GM12878 (cell line): ENCODE measurements around the gene FZR1. TPM values are rescaled to one million over a fixed set of nuclear protein-coding genes. Genes with fewer than 3 reads are reported as not detected.

Experiments
- ATAC-seq: fragments of 200-7000 bp; cut with Tn5 transposase; 3 replicates; pipeline ENCODE4 v1.9.1; 2020; ENCODE audit warnings: mild to moderate bottlenecking, moderate library complexity
- BruUV-seq: library from RNA; stranded (reverse); fragments of 400-500 nt; replicated peaks from 2 replicates; lab custom pipeline; 2021; lab: Mats Ljungman, UMichigan
- CTCF ChIA-PET: fragments of 300-600 bp; sonication (Branson Sonifier 250); formaldehyde crosslinking; extraction: SDS; loops from one replicate; lab custom pipeline; 2021; ENCODE audit warnings: inconsistent platforms; lab: Yijun Ruan, JAX
- POLR2A ChIA-PET: fragments of 350-600 bp; formaldehyde crosslinking; extraction: SDS; loops from one replicate; lab custom pipeline; 2021; ENCODE audit warnings: inconsistent platforms; lab: Charles Lee
- RAD21 ChIA-PET: fragments of 300-600 bp; sonication (Branson Sonifier 250); formaldehyde crosslinking; loops from one replicate; lab custom pipeline; 2023; ENCODE audit warnings: antibody characterized with exemption; ENCODE audit not compliant: unreplicated experiment; lab: Charles Lee
- SMC1A ChIA-PET: fragments of 300-600 bp; sonication (Branson Sonifier 250); formaldehyde crosslinking; loops from one replicate; lab custom pipeline; 2023; ENCODE audit not compliant: unreplicated experiment, uncharacterized antibody; lab: Charles Lee
- DNase-seq: peaks from one replicate; pipeline ENCODE4 v3.0.0-alpha.2; 2011; ENCODE audit warnings: low read depth, low spot score
- FAIRE-seq: peaks from 3 replicates; lab custom pipeline; 2011; peaks lifted over from hg19 to GRCh38; lab: Jason Lieb, UNC
- H2AFZ ChIP-seq: 2 replicates; pipeline ENCODE4 v1.6.0; 2011; ENCODE audit warnings: low read depth, low read length, control low read depth; ENCODE audit not compliant: control insufficient read depth
- H3K27ac ChIP-seq: 2 replicates; pipeline ENCODE4 v1.5.1; 2011; ENCODE audit warnings: control low read depth; ENCODE audit not compliant: control insufficient read depth, insufficient read depth
- H3K27me3 ChIP-seq, 2 experiments: replicated peaks in 1 of 2; 2 replicates each; pipeline versions ENCODE4 v1.6.0 to v1.6.1; 2011; ENCODE audit warnings: low read length in 1 of 2; ENCODE audit not compliant: control insufficient read depth in 2 of 2, insufficient read depth in 2 of 2
- H3K36me3 ChIP-seq, 2 experiments: 2 replicates each; pipeline ENCODE4 v1.5.1; 2011; ENCODE audit warnings: low read length in 1 of 2; ENCODE audit not compliant: control insufficient read depth in 2 of 2, insufficient read depth in 2 of 2
- H3K4me1 ChIP-seq: 2 replicates; pipeline ENCODE4 v1.6.1; 2011; ENCODE audit warnings: mild to moderate bottlenecking, low read length, moderate library complexity, mixed read lengths; ENCODE audit not compliant: control insufficient read depth, insufficient read depth
- H3K4me2 ChIP-seq: 2 replicates; pipeline ENCODE4 v1.6.0; 2011; ENCODE audit warnings: control low read depth; ENCODE audit not compliant: control insufficient read depth, insufficient read depth
- H3K4me3 ChIP-seq: fragments of 200-600 bp; sonication (generic); 2 replicates; pipeline ENCODE4 v1.5.1; 2016
- H3K79me2 ChIP-seq: 2 replicates; pipeline ENCODE4 v1.6.0; 2011; ENCODE audit warnings: low read length; ENCODE audit not compliant: control insufficient read depth, insufficient read depth
- H3K9ac ChIP-seq: 2 replicates; pipeline ENCODE4 v1.8.0; 2011; ENCODE audit warnings: low read length, control low read depth, mixed read lengths; ENCODE audit not compliant: control insufficient read depth, insufficient read depth
- H3K9me3 ChIP-seq: replicated peaks from 3 replicates; pipeline ENCODE4 v1.5.1; 2011; ENCODE audit warnings: mild to moderate bottlenecking, low read length; ENCODE audit not compliant: control insufficient read depth, insufficient read depth
- H4K20me1 ChIP-seq: 2 replicates; pipeline ENCODE4 v1.6.0; 2011; ENCODE audit not compliant: control insufficient read depth, insufficient read depth
- ATF2 ChIP-seq: IDR thresholded peaks from 2 replicates; pipeline ENCODE4 v1.6.1; 2012; ENCODE audit warnings: low read length, inconsistent platforms
- ATF7 ChIP-seq: fragments of 450-650 bp; IDR thresholded peaks from 2 replicates; pipeline ENCODE4 v1.6.1; 2016; ENCODE audit warnings: low read depth, mild to moderate bottlenecking
- BCL11A ChIP-seq: IDR thresholded peaks from 2 replicates; pipeline ENCODE4 v1.6.1; 2011; ENCODE audit warnings: low read depth, low read length
- CREB1 ChIP-seq: IDR thresholded peaks from 2 replicates; pipeline ENCODE4 v1.6.1; 2012; ENCODE audit warnings: low read depth, mild to moderate bottlenecking, inconsistent platforms
- E4F1 ChIP-seq: fragments of 450-650 bp; IDR thresholded peaks from 2 replicates; pipeline ENCODE4 v1.6.1; 2018; ENCODE audit warnings: borderline replicate concordance, mild to moderate bottlenecking; ENCODE audit not compliant: partially characterized antibody
- GATAD2B ChIP-seq: fragments of 450-650 bp; conservative IDR thresholded peaks from 2 replicates; pipeline ENCODE4 v1.6.1; 2017; ENCODE audit warnings: low read depth, mild to moderate bottlenecking, moderate library complexity
- IKZF2 ChIP-seq, 2 experiments: fragments of 450-650 bp; IDR thresholded peaks; 2 replicates each; pipeline ENCODE4 v1.6.1; 2017; ENCODE audit warnings: mild to moderate bottlenecking in 2 of 2, moderate library complexity in 2 of 2
- MTA3 ChIP-seq: IDR thresholded peaks from 2 replicates; pipeline ENCODE4 v1.6.1; 2012; ENCODE audit warnings: low read length, inconsistent platforms, borderline replicate concordance
- NFYB ChIP-seq: IDR thresholded peaks from 2 replicates; pipeline ENCODE4 v1.6.1; 2011; ENCODE audit warnings: low read depth, mild to moderate bottlenecking, low read length, improper control_type of control experiment, moderate library complexity; ENCODE audit not compliant: insufficient read depth
- PAX5 ChIP-seq: IDR thresholded peaks from 2 replicates; pipeline ENCODE4 v1.6.1; 2011; ENCODE audit warnings: low read depth, low read length, borderline replicate concordance
- RAD51 ChIP-seq: fragments of 450-650 bp; IDR thresholded peaks from 2 replicates; pipeline ENCODE4 v1.6.1; 2016; ENCODE audit warnings: moderate library complexity, mild to moderate bottlenecking, inconsistent platforms
- SMC3 ChIP-seq: IDR thresholded peaks from 2 replicates; pipeline ENCODE4 v1.6.1; 2011; ENCODE audit warnings: low read length, improper control_type of control experiment, borderline replicate concordance
- SREBF1 ChIP-seq: IDR thresholded peaks from 2 replicates; pipeline ENCODE4 v1.6.1; 2012; ENCODE audit warnings: mild to moderate bottlenecking, low read length
- TAF1 ChIP-seq: IDR thresholded peaks from 2 replicates; pipeline ENCODE4 v1.6.1; 2011; ENCODE audit warnings: mild to moderate bottlenecking, low read depth, low read length, borderline replicate concordance
- TBL1XR1 ChIP-seq: IDR thresholded peaks from 2 replicates; pipeline ENCODE4 v1.6.1; 2012; ENCODE audit warnings: low read depth, low read length, improper control_type of control experiment
- YY1 ChIP-seq: IDR thresholded peaks from 2 replicates; pipeline ENCODE4 v1.6.1; 2011; ENCODE audit warnings: low read depth, mild to moderate bottlenecking, low read length
- ZBTB33 ChIP-seq: fragments of 450-650 bp; IDR thresholded peaks from 2 replicates; pipeline ENCODE4 v1.6.1; 2017; ENCODE audit warnings: mild to moderate bottlenecking
- ZSCAN29 ChIP-seq: fragments of 450-650 bp; IDR thresholded peaks from 2 replicates; pipeline ENCODE4 v1.6.1; 2017; ENCODE audit warnings: mild to moderate bottlenecking, moderate library complexity
- WGBS: methylation state at CpG from one replicate; pipeline ENCODE4 v1.1.6; 2016; ENCODE audit warnings: low lambda C conversion rate; ENCODE audit not compliant: insufficient replicate concordance, insufficient coverage; ENCODE audit errors: missing lambda C conversion rate; 5-methylcytosine and 5-hydroxymethylcytosine counted together
- in situ Hi-C: fragments of 300-500 bp; cut with MboI; formaldehyde crosslinking; loops from 9 replicates; pipeline ENCODE4 v1.14.3; 2018; ENCODE audit warnings: mixed read lengths
- intact Hi-C: fragments of 100-400 bp; cut with micrococcal nuclease; formaldehyde crosslinking; loops from one replicate; pipeline ENCODE4 v1.14.2; 2022; ENCODE audit not compliant: unreplicated experiment
- polyA plus RNA-seq, 11 experiments: library from polyadenylated mRNA; depleted of rRNA in 4 of 11; unstranded in 6 of 11; stranded (reverse) in 5 of 11; fragments of >200 nt; fragmentation: Nextera tagmentation in 4 of 11; fragmentation: Illumina TruSeq in 1 of 11; extraction: Ambion mirVana in 4 of 11; extraction: Trizol in 1 of 11; gene quantifications; 1 replicate in 1 of 11; 2 replicates in 10 of 11; pipeline versions ENCODE4 v1.2.1 to v1.2.3, GENCODE V29; 2011 to 2016; ENCODE audit warnings: inconsistent platforms in 2 of 11, missing spikeins in 2 of 11, low read depth in 1 of 11
- total RNA-seq, 4 experiments: library from RNA; depleted of rRNA in 3 of 4; stranded (reverse); fragments of >200 nt in 3 of 4; fragmentation: Illumina TruSeq in 1 of 4; extraction: Trizol in 1 of 4; gene quantifications; 2 replicates each; pipeline versions ENCODE4 v1.2.1 to v1.2.3, GENCODE V29; 2013 to 2021

The FZR1 gene
- total and polyA plus RNA-seq, 10 of the 15 experiments (the other 5 are each of a cell fraction or from before 2014, with no cell fraction given): 0.11 to 44.2 (median 29.3) TPM

GRCh38 chr19:3505598-3506383 is at the start of gene FZR1 (continued):
- no peak for TF ChIP-seq ATF2
- no peak for TF ChIP-seq TBL1XR1
- peak; percentile 15; the same call in 1 of the 2 replicates for TF ChIP-seq TAF1
- no peak for TF ChIP-seq SREBF1
- TF ChIP-seq ZBTB33: no peak
- peak; percentile 97 for TF ChIP-seq CREB1
- no peak for TF ChIP-seq MTA3
- no peak for TF ChIP-seq SMC3

GRCh38 chr19:3456925-3457527 is 49.1 kb upstream of the FZR1 start:
- FAIRE-seq (no peak), DNase-seq (no peak), ATAC-seq (no peak)
- ChIA-PET SMC1A (no interaction called here), CTCF (no interaction called here), POLR2A (no interaction called here), RAD21 (no interaction called here)
- 60% methylated on average over 18 of the region's 18 CpGs for WGBS
- H3K4me1 ChIP-seq: no peaks in the 10 kb centered on the region
- H3K79me2 ChIP-seq: no peaks in the 10 kb centered on the region
- H3K4me2 ChIP-seq: no peak overlapping the region
- peaks cover 12 to 29% of the 10 kb centered on the region in 2 experiments; a peak in 3 of 4 replicates for H3K36me3 ChIP-seq
- TF ChIP-seq YY1 (no peak), E4F1 (no peak), ZSCAN29 (no peak), ATF7 (no peak), GATAD2B (no peak), IKZF2 (IDR thresholded peaks at IDR 0.05) (no peak), NFYB (no peak), RAD51 (no peak), PAX5 (no peak), BCL11A (no peak)
- H3K27me3 ChIP-seq: no peaks in the 10 kb centered on the region
- no peak overlapping the region for H3K4me3 ChIP-seq
- intact Hi-C loops: no loop called here
- H3K9me3 ChIP-seq: no peaks in the 10 kb centered on the region
- no peak overlapping the region for H3K27ac ChIP-seq
- in situ Hi-C loops: no loop called here
- H4K20me1 ChIP-seq: no peaks in the 10 kb centered on the region
- no peak overlapping the region for H2AFZ ChIP-seq
- no peak overlapping the region for H3K9ac ChIP-seq
- BruUV-seq: no TSS peak
